Activated T-cell treated with anti-CD3 and anti-CD28 coated beads, Interleukin-2, amount 50 U/mL, for 72 hours (primary cell): ENCODE measurements around the gene HADH. TPM values are rescaled to one million over a fixed set of nuclear protein-coding genes. Genes with fewer than 3 reads are reported as not detected.

Experiments
- ATAC-seq, 2 donors: fragments of 150-1000 bp; cut with Tn5 transposase; replicated peaks in 1 of 2; 2 replicates each; pipeline ENCODE4 v1.10.0; 2021; ENCODE audit warnings: moderate library complexity in 2 of 2, mild to moderate bottlenecking in 1 of 2
- DNase-seq, 2 donors: peaks; one replicate each; pipeline ENCODE4 v3.0.0; 2021 to 2022; ENCODE audit warnings: mixed read lengths in 1 of 2
- H3K27ac Mint-ChIP-seq: one replicate; pipeline ENCODE4 v1.8.0; 2022; ENCODE audit warnings: mild to moderate bottlenecking, moderate library complexity, mixed read lengths
- H3K27me3 Mint-ChIP-seq: one replicate; pipeline ENCODE4 v1.8.0; 2022; ENCODE audit warnings: low read depth, mixed read lengths
- H3K36me3 Mint-ChIP-seq, 2 donors: one replicate each; pipeline ENCODE4 v1.8.0; 2022; ENCODE audit warnings: mixed read lengths in 2 of 2, mild to moderate bottlenecking in 1 of 2; ENCODE audit not compliant: insufficient read depth in 2 of 2
- H3K4me1 Mint-ChIP-seq: one replicate; pipeline ENCODE4 v1.8.0; 2022; ENCODE audit warnings: low read depth, mixed read lengths
- H3K4me3 Mint-ChIP-seq, 2 donors: one replicate each; pipeline ENCODE4 v1.8.0; 2022; ENCODE audit warnings: mild to moderate bottlenecking in 2 of 2, mixed read lengths in 2 of 2, moderate library complexity in 2 of 2
- H3K9me3 Mint-ChIP-seq, 2 donors: one replicate each; pipeline ENCODE4 v1.8.0; 2022; ENCODE audit warnings: mixed read lengths in 2 of 2
- total RNA-seq, 2 donors: library from RNA; stranded (reverse); gene quantifications; one replicate each; pipeline ENCODE4 v1.2.3, GENCODE V29; 2022

HADH gene
- total RNA-seq, 2 donors from 2014 or later = 35.7 to 45.7 TPM

DNA sequence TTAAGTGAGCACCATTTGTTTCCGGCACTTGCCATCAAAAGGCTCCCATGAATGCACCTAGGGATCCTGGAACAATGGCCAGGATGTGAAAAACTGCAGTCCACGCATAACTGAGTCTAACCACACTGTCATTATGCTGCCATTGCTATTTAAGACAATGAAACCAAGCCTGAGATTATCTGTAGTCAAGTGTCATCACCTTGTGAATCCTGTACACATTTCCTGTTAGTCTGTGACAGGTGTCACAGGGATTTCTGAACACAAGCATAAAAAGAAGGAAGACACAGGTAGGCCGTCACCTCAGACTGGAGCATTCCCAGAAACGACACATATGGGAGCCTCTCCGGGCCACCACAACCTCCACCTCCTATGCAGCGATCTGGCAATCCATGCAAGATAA, 66.7 kb downstream of the HADH start:
- Mint-ChIP-seq H3K9me3 (no peaks in the 10 kb centered on the region), H3K4me3 (no peak overlapping the region), H3K36me3 (peaks cover 0 to 16% of the 10 kb centered on the region in 2 donors), H3K4me1 (peaks cover 69% of the 10 kb centered on the region), H3K27ac (peak overlapping the region; percentile 17), H3K27me3 (no peaks in the 10 kb centered on the region)
- ATAC-seq = no peak
- DNase-seq = no peak

- Mint-ChIP-seq H3K27ac (peak overlapping the region; percentile 72), H3K9me3 (no peaks in the 10 kb centered on the region), H3K4me3 (no peak overlapping the region), H3K27me3 (no peaks in the 10 kb centered on the region), H3K36me3 (peaks cover 0 to 19% of the 10 kb centered on the region in 2 donors), H3K4me1 (peaks cover 63% of the 10 kb centered on the region)
- ATAC-seq = no peak
- no peak for DNase-seq
Measured at GRCh38 chr4:108058685-108059440, 69.2 kb downstream of the HADH start.

GRCh38 chr4:108060164-108060563, 70.5 kb downstream of the HADH start:
- DNase-seq (no peak), ATAC-seq (peak in 1 of 2 donors; percentile 13)
- Mint-ChIP-seq H3K9me3 (no peaks in the 10 kb centered on the region), H3K36me3 (peaks cover 6 to 22% of the 10 kb centered on the region in 2 donors), H3K27me3 (no peaks in the 10 kb centered on the region), H3K27ac (peak overlapping the region; percentile 39), H3K4me1 (peaks cover 62% of the 10 kb centered on the region), H3K4me3 (no peak overlapping the region)

GRCh38 chr4:108060686-108061321, 71.1 kb downstream of the HADH start:
- Mint-ChIP-seq H3K4me1 (peaks cover 58% of the 10 kb centered on the region), H3K9me3 (no peaks in the 10 kb centered on the region), H3K27ac (peak overlapping the region; percentile 39), H3K27me3 (no peaks in the 10 kb centered on the region), H3K36me3 (peaks cover 6 to 22% of the 10 kb centered on the region in 2 donors), H3K4me3 (no peak overlapping the region)
- ATAC-seq = no peak
- no peak for DNase-seq

DNA sequence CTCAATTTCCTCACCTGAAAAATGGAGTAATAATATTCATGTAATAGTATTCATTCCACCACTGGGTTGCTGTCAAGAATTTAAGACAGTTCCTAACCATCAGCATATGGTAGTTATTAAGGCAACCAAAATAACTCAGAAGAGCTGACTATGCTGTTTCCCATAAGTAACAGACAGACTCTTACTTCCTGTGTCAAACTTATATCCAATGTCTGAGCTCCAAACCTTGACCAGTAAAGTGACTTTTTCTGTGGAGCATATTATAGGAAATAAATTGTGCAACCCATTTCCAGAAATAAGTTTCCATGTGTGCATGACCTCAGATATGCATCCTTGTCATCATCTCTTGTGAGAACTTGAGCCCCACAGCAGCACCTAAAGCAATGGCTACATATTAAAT, 78.8 kb downstream of the HADH start:
- H3K36me3 Mint-ChIP-seq = peaks cover 9 to 29% of the 10 kb centered on the region in 2 donors
- H3K4me1 Mint-ChIP-seq = peaks cover 83% of the 10 kb centered on the region
- no peak for DNase-seq
- no peak for ATAC-seq
- H3K27me3 Mint-ChIP-seq = no peaks in the 10 kb centered on the region
- H3K9me3 Mint-ChIP-seq = no peaks in the 10 kb centered on the region
- no peak overlapping the region for H3K4me3 Mint-ChIP-seq
- peak overlapping the region; percentile 55 for H3K27ac Mint-ChIP-seq

- peaks cover 3 to 34% of the 10 kb centered on the region in 2 donors for H3K36me3 Mint-ChIP-seq
- H3K4me3 Mint-ChIP-seq = peak overlapping the region; percentile 31 to 58
- DNase-seq (no peak), ATAC-seq (no peak)
- H3K9me3 Mint-ChIP-seq = no peaks in the 10 kb centered on the region
- H3K27ac Mint-ChIP-seq = peak overlapping the region; percentile 82
- H3K4me1 Mint-ChIP-seq = peaks cover 91% of the 10 kb centered on the region
- no peaks in the 10 kb centered on the region for H3K27me3 Mint-ChIP-seq
Measured at GRCh38 chr4:108070775-108071174, 81.1 kb downstream of the HADH start.

GRCh38 chr4:108072300-108072699, 82.6 kb downstream of the HADH start:
- Mint-ChIP-seq H3K27me3 (no peaks in the 10 kb centered on the region), H3K36me3 (peaks cover 0 to 31% of the 10 kb centered on the region in 2 donors), H3K4me3 (peak overlapping the region; percentile 41 to 48), H3K4me1 (peaks cover 80% of the 10 kb centered on the region), H3K9me3 (no peaks in the 10 kb centered on the region), H3K27ac (peak overlapping the region; percentile 91)
- ATAC-seq = peak; percentile 89 to 91
- peak; percentile 66 to 74 for DNase-seq

DNA sequence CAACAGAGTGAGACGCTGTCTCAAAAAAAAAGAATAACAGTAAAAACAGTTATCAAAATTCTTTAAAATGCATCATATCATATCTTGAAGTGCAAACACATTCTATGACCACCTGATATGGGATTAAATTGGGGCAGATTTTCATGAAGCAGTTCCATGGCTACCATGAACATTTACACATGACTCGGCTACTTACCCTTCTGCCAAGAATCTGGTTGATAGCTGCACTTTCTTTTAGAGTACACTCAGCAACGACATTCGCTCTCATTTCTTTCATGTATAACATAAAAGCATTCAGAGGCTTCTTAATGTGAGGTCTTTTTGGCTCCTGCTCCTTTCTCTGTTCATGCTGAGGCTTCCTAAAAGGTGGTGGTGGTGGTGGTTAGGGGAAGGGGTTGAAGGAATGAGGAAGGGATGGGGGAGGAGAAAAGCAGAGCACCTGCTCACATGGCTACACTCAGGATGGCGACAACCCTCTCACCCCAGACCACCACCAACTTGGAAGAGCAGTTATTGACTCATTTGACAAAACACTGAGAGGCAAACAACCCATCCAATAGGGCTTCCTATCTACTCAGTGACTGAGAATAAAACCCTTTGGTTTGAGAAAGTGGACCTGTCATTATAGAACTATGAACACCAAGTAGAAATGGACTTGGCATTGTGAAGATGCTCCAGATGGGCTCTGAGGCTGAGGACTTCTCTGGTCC, 88.5 kb downstream of the HADH start:
- H3K36me3 Mint-ChIP-seq = peaks cover 11 to 41% of the 10 kb centered on the region in 2 donors
- peak overlapping the region; percentile 85 for H3K27ac Mint-ChIP-seq
- no peaks in the 10 kb centered on the region for H3K9me3 Mint-ChIP-seq
- no peaks in the 10 kb centered on the region for H3K27me3 Mint-ChIP-seq
- DNase-seq (no peak), ATAC-seq (peak; percentile 69 to 75)
- peaks cover 80% of the 10 kb centered on the region for H3K4me1 Mint-ChIP-seq
- peak overlapping the region in 1 of 2 donors; percentile 20 for H3K4me3 Mint-ChIP-seq

GRCh38 chr4:108080747-108081146, 91.1 kb downstream of the HADH start:
- peaks cover 78% of the 10 kb centered on the region for H3K4me1 Mint-ChIP-seq

DNA sequence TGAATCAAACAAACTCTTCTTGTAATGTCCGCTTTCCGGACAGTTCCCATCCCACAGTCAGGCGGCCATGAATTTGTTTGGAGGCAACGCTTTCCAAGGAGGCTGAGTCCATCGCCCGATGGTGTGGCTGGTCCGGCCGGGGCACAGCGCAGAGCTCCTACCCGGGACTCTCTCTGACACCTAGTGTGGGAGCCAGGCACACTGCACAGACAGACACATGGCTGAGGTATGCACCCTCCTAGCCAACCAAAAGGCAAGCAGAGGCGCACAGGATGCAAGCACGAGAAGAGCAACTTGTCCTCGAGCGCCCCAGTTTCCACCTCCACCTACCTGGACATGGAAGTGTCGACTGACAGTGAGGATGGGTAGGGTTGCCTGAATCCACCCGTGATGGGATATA, 91.6 kb downstream of the HADH start:
- Mint-ChIP-seq H3K27ac (peak overlapping the region; percentile 87), H3K9me3 (no peaks in the 10 kb centered on the region), H3K4me1 (peaks cover 76% of the 10 kb centered on the region), H3K27me3 (no peaks in the 10 kb centered on the region), H3K36me3 (peaks cover 11 to 33% of the 10 kb centered on the region in 2 donors), H3K4me3 (peak overlapping the region; percentile 74 to 88)
- ATAC-seq (peak; percentile 58 to 73), DNase-seq (peak; percentile 28 to 31)

More at GRCh38 chr4:108080747-108081146, 91.1 kb downstream of the HADH start:
- H3K27ac Mint-ChIP-seq = peak overlapping the region; percentile 87
- peak overlapping the region; percentile 74 to 88 for H3K4me3 Mint-ChIP-seq
- ATAC-seq (peak; percentile 66 to 70), DNase-seq (peak; percentile 49)
- H3K27me3 Mint-ChIP-seq = no peaks in the 10 kb centered on the region
- H3K9me3 Mint-ChIP-seq = no peaks in the 10 kb centered on the region
- peaks cover 11 to 33% of the 10 kb centered on the region in 2 donors for H3K36me3 Mint-ChIP-seq

Other genes starting within 250 kb of the HADH start
- gene SGMS2, start 165.0 kb upstream of the HADH start, total RNA-seq = under 1 TPM; 0.22 to 0.42 TPM
- gene CYP2U1, start 58.3 kb upstream of the HADH start, total RNA-seq = 1 to 10 TPM; 2.2 to 2.8 TPM
- 100 to 1,000 TPM; 130 to 175 TPM for gene LEF1, start 179.0 kb downstream of the HADH start, total RNA-seq